Testis (tissue), 3 donors: ENCODE data around the gene CRHR1. TPM values are rescaled to one million over a fixed set of nuclear protein-coding genes. Genes with fewer than 3 reads are reported as not detected.

Source experiments
- DNase-seq: peaks from one replicate; pipeline ENCODE4 v3.0.0-alpha.2; 2019
- H3K27ac ChIP-seq, 2 donors: fragments of 200-600 bp; sonication (generic); one replicate each; pipeline ENCODE4 v1.5.1; 2019
- H3K27me3 ChIP-seq: fragments of 200-600 bp; sonication (generic); one replicate; pipeline ENCODE4 v1.5.1; 2019
- H3K36me3 ChIP-seq: fragments of 200-600 bp; sonication (generic); one replicate; pipeline ENCODE4 v1.5.1; 2017; ENCODE audit warnings: low read depth; ENCODE audit errors: missing control alignments
- H3K4me1 ChIP-seq: fragments of 200-600 bp; sonication (generic); one replicate; pipeline ENCODE4 v1.5.1; 2019
- H3K4me3 ChIP-seq, 2 donors: fragments of 200-600 bp; sonication (generic); one replicate each; pipeline ENCODE4 v1.5.1; 2017 to 2019
- H3K9me3 ChIP-seq: fragments of 200-600 bp; sonication (generic); one replicate; pipeline ENCODE4 v1.5.1; 2017
- CTCF ChIP-seq, 3 experiments: fragments of 450-650 bp in 2 of 3; fragments of 200-600 bp in 1 of 3; sonication (generic) in 1 of 3; IDR thresholded peaks; one replicate each; pipeline ENCODE4 v1.5.1; 2016 to 2019; ENCODE audit warnings: antibody characterized with exemption in 3 of 3, mild to moderate bottlenecking in 2 of 3, moderate library complexity in 1 of 3
- POLR2A ChIP-seq: fragments of 450-650 bp; IDR thresholded peaks from one replicate; pipeline ENCODE4 v1.6.1; 2017; ENCODE audit warnings: antibody characterized with exemption, mild to moderate bottlenecking, moderate library complexity
- WGBS, 2 donors: methylation state at CpG; one replicate each; pipeline ENCODE4 v1.1.5; 2018; 5-methylcytosine and 5-hydroxymethylcytosine counted together
- intact Hi-C: fragments of 100-400 bp; cut with DNase I; formaldehyde crosslinking; loops from one replicate; pipeline ENCODE4 v1.15.1; 2023; ENCODE audit warnings: low total_unique reads
- polyA plus RNA-seq: library from polyadenylated mRNA; stranded (reverse); fragments of 350-450 nt; fragmentation: Illumina TruSeq; extraction: RNeasy Lipid Tissue Mini Kit (QIAGEN cat#74804); gene quantifications from one replicate; pipeline ENCODE4 v1.2.3, GENCODE V29; 2014; ENCODE audit warnings: low read depth, low replicate concordance; ENCODE audit not compliant: insufficient read depth
- total RNA-seq, 2 donors: library from RNA; depleted of rRNA; stranded (reverse); fragments of >200 nt; gene quantifications; one replicate each; pipeline ENCODE4 v1.2.3, GENCODE V29; 2016

The CRHR1 gene
- total and polyA plus RNA-seq, 3 donors from 2014 or later: 0.55 to 1.9 (median 0.55) TPM

- 65 to 79% methylated on average over 5 of the region's 5 CpGs for WGBS, 2 donors
- Histone ChIP-seq H3K27me3 (no peaks in the 10 kb centered on the region), H3K27ac (no peak overlapping the region), H3K36me3 (no peaks in the 10 kb centered on the region), H3K9me3 (no peaks in the 10 kb centered on the region), H3K4me3 (no peak overlapping the region), H3K4me1 (no peaks in the 10 kb centered on the region)
- no peak for DNase-seq
- TF ChIP-seq POLR2A: no peak
- TF ChIP-seq CTCF (IDR thresholded peaks at IDR 0.05): no peak
- intact Hi-C loops: no loop called here
Measured at GRCh38 chr17:45775148-45775547, 9.0 kb upstream of the CRHR1 start.

GRCh38 chr17:45775576-45776011 lies 8.5 kb upstream of the CRHR1 start:
- no peaks in the 10 kb centered on the region for H3K4me1 ChIP-seq
- WGBS, 2 donors: 64 to 69% methylated on average over 4 of the region's 4 CpGs
- no peak for DNase-seq
- H3K27me3 ChIP-seq: no peaks in the 10 kb centered on the region
- no peak overlapping the region for H3K27ac ChIP-seq
- no peak overlapping the region for H3K4me3 ChIP-seq
- TF ChIP-seq CTCF (IDR thresholded peaks at IDR 0.05) (no peak), POLR2A (no peak)
- no peaks in the 10 kb centered on the region for H3K9me3 ChIP-seq
- intact Hi-C loops: no loop called here
- no peaks in the 10 kb centered on the region for H3K36me3 ChIP-seq

GRCh38 chr17:45776896-45777295 lies 7.2 kb upstream of the CRHR1 start:
- TF ChIP-seq CTCF (IDR thresholded peaks at IDR 0.05) (no peak), POLR2A (no peak)
- WGBS, 2 donors: 64 to 74% methylated on average over 7 of the region's 7 CpGs
- Histone ChIP-seq H3K9me3 (no peaks in the 10 kb centered on the region), H3K36me3 (no peaks in the 10 kb centered on the region), H3K27ac (no peak overlapping the region), H3K4me3 (no peak overlapping the region), H3K27me3 (no peaks in the 10 kb centered on the region), H3K4me1 (no peaks in the 10 kb centered on the region)
- no peak for DNase-seq
- intact Hi-C loops: no loop called here

GRCh38 chr17:45777388-45777787 lies 6.7 kb upstream of the CRHR1 start:
- no peak overlapping the region for H3K4me3 ChIP-seq
- H3K4me1 ChIP-seq: no peaks in the 10 kb centered on the region
- H3K9me3 ChIP-seq: no peaks in the 10 kb centered on the region
- TF ChIP-seq CTCF (IDR thresholded peaks at IDR 0.05): no peak
- no peak for TF ChIP-seq POLR2A
- H3K27ac ChIP-seq: no peak overlapping the region
- 40 to 84% methylated on average over 3 of the region's 3 CpGs for WGBS, 2 donors
- H3K27me3 ChIP-seq: no peaks in the 10 kb centered on the region
- intact Hi-C loops: no loop called here
- no peaks in the 10 kb centered on the region for H3K36me3 ChIP-seq
- DNase-seq: no peak

- no peaks in the 10 kb centered on the region for H3K9me3 ChIP-seq
- H3K27me3 ChIP-seq: no peaks in the 10 kb centered on the region
- TF ChIP-seq POLR2A (no peak), CTCF (IDR thresholded peaks at IDR 0.05) (no peak)
- DNase-seq: no peak
- intact Hi-C loops: no loop called here
- no peak overlapping the region for H3K4me3 ChIP-seq
- 87 to 88% methylated on average over 5 of the region's 5 CpGs for WGBS, 2 donors
- H3K27ac ChIP-seq: no peak overlapping the region
- no peaks in the 10 kb centered on the region for H3K36me3 ChIP-seq
- peaks cover 10% of the 10 kb centered on the region for H3K4me1 ChIP-seq
Measured at GRCh38 chr17:45780921-45781320, 3.2 kb upstream of the CRHR1 start.
